Lung (tissue), 12 donors: ENCODE results near the gene LRRC51. TPM values are rescaled to one million over a fixed set of nuclear protein-coding genes. Genes with fewer than 3 reads are reported as not detected.

Source experiments
- ATAC-seq: fragments of 200-7000 bp; cut with Tn5 transposase; one replicate; pipeline ENCODE4 v1.9.1; 2020; ENCODE audit warnings: moderate number of reproducible peaks; ENCODE audit not compliant: insufficient read depth, low FRiP score
- DNase-seq, 3 donors: peaks; one replicate each; pipeline ENCODE4 v3.0.0-alpha.2; 2013 to 2017
- H3K27ac ChIP-seq, 2 donors: one replicate each; pipeline ENCODE4 v1.5.1; 2013; ENCODE audit warnings: mild to moderate bottlenecking in 2 of 2, moderate library complexity in 2 of 2, control low read depth in 1 of 2, inconsistent platforms in 1 of 2, low read depth in 1 of 2, low read length in 1 of 2
- H3K27me3 ChIP-seq, 3 donors: one replicate each; pipeline ENCODE4 v1.5.1; 2013; ENCODE audit warnings: low read length in 2 of 3; ENCODE audit not compliant: control insufficient read depth in 3 of 3, insufficient read depth in 3 of 3
- H3K36me3 ChIP-seq, 4 donors: one replicate each; pipeline ENCODE4 v1.5.1; 2013; ENCODE audit warnings: low read length in 4 of 4, mild to moderate bottlenecking in 1 of 4, moderate library complexity in 1 of 4; ENCODE audit not compliant: control insufficient read depth in 4 of 4, insufficient read depth in 4 of 4
- H3K4me1 ChIP-seq, 5 donors: one replicate each; pipeline ENCODE4 v1.5.1; 2013; ENCODE audit warnings: low read length in 5 of 5, mild to moderate bottlenecking in 2 of 5, moderate library complexity in 1 of 5; ENCODE audit not compliant: control insufficient read depth in 5 of 5, insufficient read depth in 5 of 5
- H3K4me3 ChIP-seq: one replicate; pipeline ENCODE4 v1.5.1; 2013; ENCODE audit warnings: mild to moderate bottlenecking, control low read depth, moderate library complexity
- H3K9ac ChIP-seq, 2 donors: one replicate each; pipeline ENCODE4 v1.5.1; 2013; ENCODE audit warnings: low read length in 2 of 2, control low read depth in 1 of 2; ENCODE audit not compliant: insufficient read depth in 1 of 2
- H3K9me3 ChIP-seq, 4 donors: one replicate each; pipeline ENCODE4 v1.5.1; 2013; ENCODE audit warnings: low read length in 3 of 4, mild to moderate bottlenecking in 1 of 4, moderate library complexity in 1 of 4; ENCODE audit not compliant: control insufficient read depth in 4 of 4, insufficient read depth in 3 of 4
- WGBS, 2 donors: extraction: QIAGEN DNeasy Blood & Tissue Kit; methylation state at CpG; one replicate each; pipeline ENCODE4 v1.1.7; 2013; 5-methylcytosine and 5-hydroxymethylcytosine counted together
- polyA plus RNA-seq, 2 donors: library from polyadenylated mRNA; stranded (reverse); fragments of 200-250 nt; gene quantifications; one replicate each; pipeline ENCODE4 v1.2.1, GENCODE V29; 2013
- total RNA-seq, 2 donors: library from RNA; depleted of rRNA in 1 of 2; stranded (reverse); fragments of >200 nt in 1 of 2; gene quantifications; one replicate each; pipeline ENCODE4 v1.2.1, GENCODE V29; 2014 to 2021
- TF ChIP-seq, protein P1 (sequence below): IDR thresholded peaks from 2 replicates; pipeline ENCODE4 v1.5.1; 2012; ENCODE audit warnings: mild to moderate bottlenecking; ENCODE audit errors: control extremely low read depth, extremely low read depth
- donor health status: control.
- donor health status: control.
- donor health status: Bipolar disorder and iron deficiency.
- donor health status: healthy.
- donor health status: DM: yes; HTN: yes; CAD: no.

The LRRC51 gene
- total and polyA plus RNA-seq, 4 donors: 10.4 to 29.6 (median 19.8) TPM

DNA sequence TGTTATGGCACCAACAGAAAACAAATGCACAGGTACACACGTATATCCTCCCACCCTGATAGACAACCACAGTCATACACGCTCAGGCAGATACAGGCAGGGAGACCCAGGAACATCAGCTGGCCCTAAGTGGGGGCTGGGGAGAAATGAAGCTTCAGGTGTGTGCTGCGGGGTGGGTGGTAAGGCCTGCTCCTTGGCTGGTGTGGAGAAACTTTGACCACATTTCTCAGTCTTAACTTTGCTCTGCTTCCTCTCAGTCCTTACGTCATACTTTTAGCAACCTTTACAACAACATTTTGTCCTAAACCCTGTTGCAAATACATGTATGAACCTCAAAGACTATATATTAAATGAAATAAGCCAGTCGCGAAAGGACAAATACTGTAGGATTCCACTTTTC, 38.5 kb downstream of the LRRC51 start:
- Histone ChIP-seq H3K27ac (no peak overlapping the region), H3K36me3 (no peaks in the 10 kb centered on the region), H3K9ac (no peak overlapping the region), H3K4me3 (no peak overlapping the region), H3K27me3 (peaks cover 0 to 13% (median 0%) of the 10 kb centered on the region in 3 donors), H3K9me3 (no peaks in the 10 kb centered on the region), H3K4me1 (peaks cover 0 to 5% (median 0%) of the 10 kb centered on the region in 5 donors)
- TF ChIP-seq, protein P1, sequence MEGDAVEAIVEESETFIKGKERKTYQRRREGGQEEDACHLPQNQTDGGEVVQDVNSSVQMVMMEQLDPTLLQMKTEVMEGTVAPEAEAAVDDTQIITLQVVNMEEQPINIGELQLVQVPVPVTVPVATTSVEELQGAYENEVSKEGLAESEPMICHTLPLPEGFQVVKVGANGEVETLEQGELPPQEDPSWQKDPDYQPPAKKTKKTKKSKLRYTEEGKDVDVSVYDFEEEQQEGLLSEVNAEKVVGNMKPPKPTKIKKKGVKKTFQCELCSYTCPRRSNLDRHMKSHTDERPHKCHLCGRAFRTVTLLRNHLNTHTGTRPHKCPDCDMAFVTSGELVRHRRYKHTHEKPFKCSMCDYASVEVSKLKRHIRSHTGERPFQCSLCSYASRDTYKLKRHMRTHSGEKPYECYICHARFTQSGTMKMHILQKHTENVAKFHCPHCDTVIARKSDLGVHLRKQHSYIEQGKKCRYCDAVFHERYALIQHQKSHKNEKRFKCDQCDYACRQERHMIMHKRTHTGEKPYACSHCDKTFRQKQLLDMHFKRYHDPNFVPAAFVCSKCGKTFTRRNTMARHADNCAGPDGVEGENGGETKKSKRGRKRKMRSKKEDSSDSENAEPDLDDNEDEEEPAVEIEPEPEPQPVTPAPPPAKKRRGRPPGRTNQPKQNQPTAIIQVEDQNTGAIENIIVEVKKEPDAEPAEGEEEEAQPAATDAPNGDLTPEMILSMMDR: no peak
- ATAC-seq (no peak), DNase-seq (no peak)
- WGBS, 2 donors: 38 to 67% methylated on average over 6 of the region's 6 CpGs

DNA sequence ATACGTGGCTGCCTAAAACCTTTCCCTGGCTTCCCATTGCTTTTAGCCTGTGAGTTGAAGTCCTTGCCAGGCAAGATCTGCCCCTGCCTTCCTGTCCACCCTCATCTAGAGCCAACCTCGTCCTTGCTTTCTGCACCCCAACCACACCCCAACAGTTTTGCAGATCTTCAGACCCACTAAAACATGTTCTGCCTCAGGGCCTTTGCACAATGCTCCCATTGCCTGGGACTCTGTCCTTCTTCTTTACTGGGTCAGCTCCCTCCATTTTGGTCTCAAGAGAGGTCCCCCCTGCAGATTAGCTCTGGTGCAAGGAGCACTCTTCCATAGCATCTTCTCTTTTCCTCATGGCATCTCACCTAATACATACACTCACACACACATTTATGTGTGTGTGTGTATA, 40.3 kb downstream of the LRRC51 start:
- no peak for DNase-seq
- 76 to 83% methylated on average over 2 of the region's 2 CpGs for WGBS, 2 donors

DNA sequence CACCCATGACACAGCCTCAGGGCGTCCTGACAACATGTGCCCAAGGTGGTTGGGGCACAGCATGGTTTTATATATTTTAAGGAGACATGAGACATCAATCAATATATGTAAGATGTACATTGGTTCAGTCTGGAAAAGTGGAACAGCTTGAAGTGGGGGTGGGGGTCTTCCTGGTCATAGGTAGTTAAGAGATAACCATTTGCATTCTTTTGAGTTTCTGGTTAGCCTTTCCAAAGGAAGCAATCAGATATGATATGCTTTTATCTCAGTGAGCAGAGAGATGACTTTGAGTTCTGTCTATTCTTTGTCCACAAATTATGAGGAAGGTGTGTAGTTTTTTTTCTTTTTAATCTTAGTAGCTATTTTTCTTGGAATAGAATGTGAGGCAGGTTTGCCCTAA, 42.0 kb downstream of the LRRC51 start:
- TF ChIP-seq, protein P1: no peak
- Histone ChIP-seq H3K4me1 (peaks cover 0 to 5% (median 0%) of the 10 kb centered on the region in 5 donors), H3K9me3 (no peaks in the 10 kb centered on the region), H3K9ac (no peak overlapping the region), H3K4me3 (no peak overlapping the region), H3K27ac (no peak overlapping the region), H3K27me3 (peaks cover 0 to 2% (median 0%) of the 10 kb centered on the region in 3 donors), H3K36me3 (no peaks in the 10 kb centered on the region)
- ATAC-seq (no peak), DNase-seq (no peak)
- 89 to 93% methylated on average over 1 of the region's 1 CpG for WGBS, 2 donors

More for the DNA sequence above, 40.3 kb downstream of the LRRC51 start:
- TF ChIP-seq, protein P1: no peak
- H3K27ac ChIP-seq: no peak overlapping the region
- H3K4me1 ChIP-seq: peaks cover 0 to 5% (median 0%) of the 10 kb centered on the region in 5 donors
- no peak for ATAC-seq
- H3K9ac ChIP-seq: no peak overlapping the region
- H3K4me3 ChIP-seq: no peak overlapping the region
- peaks cover 0 to 5% (median 0%) of the 10 kb centered on the region in 3 donors for H3K27me3 ChIP-seq
- H3K9me3 ChIP-seq: no peaks in the 10 kb centered on the region
- no peaks in the 10 kb centered on the region for H3K36me3 ChIP-seq

DNA sequence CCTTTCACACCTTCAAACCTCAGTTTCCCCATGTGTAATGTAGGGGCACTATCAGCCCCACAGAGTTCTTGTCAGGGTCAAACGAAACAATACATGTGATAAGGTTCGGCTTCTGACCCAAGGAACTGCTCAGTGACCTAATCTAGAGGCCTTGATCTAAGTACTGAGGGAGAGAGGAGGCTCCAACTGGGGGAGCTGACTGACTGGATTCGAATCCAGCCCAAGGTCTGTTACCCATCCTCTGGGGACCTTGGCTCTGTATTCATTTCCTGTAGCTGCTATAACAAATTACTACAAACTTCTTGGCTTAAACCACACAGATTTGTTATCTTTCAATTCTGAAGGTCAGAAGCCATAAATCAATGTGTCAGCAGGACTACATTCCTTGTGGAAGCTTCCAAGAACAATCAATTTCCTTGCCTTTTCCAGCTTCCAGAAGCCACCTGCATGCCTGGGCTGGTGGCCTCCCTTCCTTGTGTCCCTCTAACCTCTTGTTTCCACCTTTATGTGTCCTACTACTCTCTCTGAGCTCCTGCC, 42.5 kb downstream of the LRRC51 start:
- DNase-seq (no peak), ATAC-seq (no peak)
- 68 to 89% methylated on average over 3 of the region's 3 CpGs for WGBS, 2 donors
- no peak overlapping the region for H3K27ac ChIP-seq
- TF ChIP-seq, protein P1: no peak
- no peak overlapping the region for H3K9ac ChIP-seq
- peaks cover 0 to 4% (median 0%) of the 10 kb centered on the region in 5 donors for H3K4me1 ChIP-seq
- H3K9me3 ChIP-seq: no peaks in the 10 kb centered on the region
- H3K27me3 ChIP-seq: peaks cover 0 to 2% (median 0%) of the 10 kb centered on the region in 3 donors
- no peak overlapping the region for H3K4me3 ChIP-seq
- no peaks in the 10 kb centered on the region for H3K36me3 ChIP-seq
